Measurements from ENCODE around the gene JAK3. TPM values are rescaled to one million over a fixed set of nuclear protein-coding genes. Genes with fewer than 3 reads are reported as not detected.

The JAK3 gene
- polyA plus RNA-seq, 1 of the 3 experiments (the other 2 are of a cell fraction): 1.3 TPM

DNA sequence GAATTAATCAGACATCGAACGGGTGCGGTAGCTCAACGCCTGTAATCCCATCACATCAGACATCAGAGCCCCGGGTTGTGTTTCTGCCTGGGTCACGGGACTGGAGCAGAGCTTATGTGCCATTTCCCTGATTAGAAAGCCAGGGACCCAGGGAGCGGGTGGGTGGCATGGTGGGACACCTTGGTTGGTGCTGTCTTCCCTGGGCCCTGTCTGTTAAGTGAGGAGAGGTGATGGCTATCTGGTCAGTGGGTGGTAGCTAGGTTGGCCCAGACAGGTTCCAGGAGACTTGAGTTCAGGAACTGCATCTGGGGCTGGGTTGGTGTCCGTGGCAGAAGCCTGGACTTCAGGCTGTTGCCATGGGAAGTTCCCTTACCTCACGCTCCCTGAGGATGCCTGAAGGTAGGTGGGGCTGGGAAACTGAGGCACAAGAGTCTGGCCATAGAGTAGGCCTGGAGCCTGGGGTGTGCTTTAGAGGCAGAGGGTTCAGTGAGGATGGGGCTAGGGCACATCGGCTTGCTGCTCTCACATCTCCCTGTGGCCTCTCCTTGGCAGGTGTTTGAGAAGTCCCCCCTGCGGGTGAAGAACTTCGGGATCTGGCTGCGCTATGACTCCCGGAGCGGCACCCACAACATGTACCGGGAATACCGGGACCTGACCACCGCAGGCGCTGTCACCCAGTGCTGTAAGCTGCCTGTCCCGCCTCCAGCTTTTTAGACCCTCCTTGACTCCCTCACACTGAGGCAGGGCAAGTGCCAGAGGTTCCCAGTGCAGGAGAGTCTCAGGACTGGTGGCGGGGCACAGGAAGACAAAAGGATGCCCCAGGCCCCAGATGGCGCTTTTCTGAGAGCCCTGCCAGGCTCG lies 14.0 kb upstream of the JAK3 start:
- peak overlapping the region in 1 of 2 experiments; percentile 62; a peak in 2 of 4 replicates for H3K27ac ChIP-seq (ENCODE audit: low read depth in 2 of 2, low read length in 1 of 2)

DNA sequence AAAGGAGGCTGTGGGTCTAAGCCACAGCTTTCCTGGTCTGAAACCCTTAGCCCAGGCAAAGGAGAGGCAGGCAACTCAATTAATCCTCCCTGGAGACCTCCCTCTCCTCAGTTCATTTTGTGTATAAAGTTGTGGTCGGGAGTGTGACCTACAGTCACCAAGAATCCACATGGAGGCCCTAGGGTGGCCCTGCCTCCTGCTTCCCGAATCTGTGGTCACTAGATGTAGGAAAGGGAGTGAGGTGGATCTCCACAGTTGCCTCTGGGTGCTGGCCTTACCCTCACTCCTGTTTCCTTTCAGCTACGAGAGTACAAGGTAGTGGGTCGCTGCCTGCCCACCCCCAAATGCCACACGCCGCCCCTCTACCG lies 13.2 kb upstream of the JAK3 start:
- POLR2A ChIA-PET: interaction anchor here (1.0 to 2.4 kb wide), 4 partner anchors 10 to 72 kb away, joined by 3 to 27 read pairs (median 18); partner anchors contain the start of genes CCDC124, JAK3 and SLC5A5
- TF ChIP-seq, protein P1, sequence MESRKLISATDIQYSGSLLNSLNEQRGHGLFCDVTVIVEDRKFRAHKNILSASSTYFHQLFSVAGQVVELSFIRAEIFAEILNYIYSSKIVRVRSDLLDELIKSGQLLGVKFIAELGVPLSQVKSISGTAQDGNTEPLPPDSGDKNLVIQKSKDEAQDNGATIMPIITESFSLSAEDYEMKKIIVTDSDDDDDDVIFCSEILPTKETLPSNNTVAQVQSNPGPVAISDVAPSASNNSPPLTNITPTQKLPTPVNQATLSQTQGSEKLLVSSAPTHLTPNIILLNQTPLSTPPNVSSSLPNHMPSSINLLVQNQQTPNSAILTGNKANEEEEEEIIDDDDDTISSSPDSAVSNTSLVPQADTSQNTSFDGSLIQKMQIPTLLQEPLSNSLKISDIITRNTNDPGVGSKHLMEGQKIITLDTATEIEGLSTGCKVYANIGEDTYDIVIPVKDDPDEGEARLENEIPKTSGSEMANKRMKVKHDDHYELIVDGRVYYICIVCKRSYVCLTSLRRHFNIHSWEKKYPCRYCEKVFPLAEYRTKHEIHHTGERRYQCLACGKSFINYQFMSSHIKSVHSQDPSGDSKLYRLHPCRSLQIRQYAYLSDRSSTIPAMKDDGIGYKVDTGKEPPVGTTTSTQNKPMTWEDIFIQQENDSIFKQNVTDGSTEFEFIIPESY (IDR thresholded peaks at IDR 0.05; ENCODE audit: borderline replicate concordance, low read depth): no peak
- TF ChIP-seq, protein P2, sequence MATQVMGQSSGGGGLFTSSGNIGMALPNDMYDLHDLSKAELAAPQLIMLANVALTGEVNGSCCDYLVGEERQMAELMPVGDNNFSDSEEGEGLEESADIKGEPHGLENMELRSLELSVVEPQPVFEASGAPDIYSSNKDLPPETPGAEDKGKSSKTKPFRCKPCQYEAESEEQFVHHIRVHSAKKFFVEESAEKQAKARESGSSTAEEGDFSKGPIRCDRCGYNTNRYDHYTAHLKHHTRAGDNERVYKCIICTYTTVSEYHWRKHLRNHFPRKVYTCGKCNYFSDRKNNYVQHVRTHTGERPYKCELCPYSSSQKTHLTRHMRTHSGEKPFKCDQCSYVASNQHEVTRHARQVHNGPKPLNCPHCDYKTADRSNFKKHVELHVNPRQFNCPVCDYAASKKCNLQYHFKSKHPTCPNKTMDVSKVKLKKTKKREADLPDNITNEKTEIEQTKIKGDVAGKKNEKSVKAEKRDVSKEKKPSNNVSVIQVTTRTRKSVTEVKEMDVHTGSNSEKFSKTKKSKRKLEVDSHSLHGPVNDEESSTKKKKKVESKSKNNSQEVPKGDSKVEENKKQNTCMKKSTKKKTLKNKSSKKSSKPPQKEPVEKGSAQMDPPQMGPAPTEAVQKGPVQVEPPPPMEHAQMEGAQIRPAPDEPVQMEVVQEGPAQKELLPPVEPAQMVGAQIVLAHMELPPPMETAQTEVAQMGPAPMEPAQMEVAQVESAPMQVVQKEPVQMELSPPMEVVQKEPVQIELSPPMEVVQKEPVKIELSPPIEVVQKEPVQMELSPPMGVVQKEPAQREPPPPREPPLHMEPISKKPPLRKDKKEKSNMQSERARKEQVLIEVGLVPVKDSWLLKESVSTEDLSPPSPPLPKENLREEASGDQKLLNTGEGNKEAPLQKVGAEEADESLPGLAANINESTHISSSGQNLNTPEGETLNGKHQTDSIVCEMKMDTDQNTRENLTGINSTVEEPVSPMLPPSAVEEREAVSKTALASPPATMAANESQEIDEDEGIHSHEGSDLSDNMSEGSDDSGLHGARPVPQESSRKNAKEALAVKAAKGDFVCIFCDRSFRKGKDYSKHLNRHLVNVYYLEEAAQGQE (IDR thresholded peaks at IDR 0.05; ENCODE audit: low read depth, low read length): no peak
- TF ChIP-seq EP300 (IDR thresholded peaks at IDR 0.05; ENCODE audit: borderline replicate concordance in 1 of 2, low read depth in 1 of 2, low read length in 1 of 2) (no peak), ELF1 (IDR thresholded peaks at IDR 0.05) (no peak), RFX5 (IDR thresholded peaks at IDR 0.05; ENCODE audit: low read length) (no peak), YY1 (IDR thresholded peaks at IDR 0.05; ENCODE audit: low read depth) (no peak), CHD2 (IDR thresholded peaks at IDR 0.05; ENCODE audit: low read length, partially characterized antibody) (no peak), POLR2AphosphoS5 (IDR thresholded peaks at IDR 0.05; ENCODE audit: low read depth, low read length) (no peak), NRF1 (IDR thresholded peaks at IDR 0.05; ENCODE audit: low read depth, low read length) (no peak), TEAD4 (IDR thresholded peaks at IDR 0.05; ENCODE audit: borderline replicate concordance, insufficient read depth) (no peak)
- TF ChIP-seq, protein P3, sequence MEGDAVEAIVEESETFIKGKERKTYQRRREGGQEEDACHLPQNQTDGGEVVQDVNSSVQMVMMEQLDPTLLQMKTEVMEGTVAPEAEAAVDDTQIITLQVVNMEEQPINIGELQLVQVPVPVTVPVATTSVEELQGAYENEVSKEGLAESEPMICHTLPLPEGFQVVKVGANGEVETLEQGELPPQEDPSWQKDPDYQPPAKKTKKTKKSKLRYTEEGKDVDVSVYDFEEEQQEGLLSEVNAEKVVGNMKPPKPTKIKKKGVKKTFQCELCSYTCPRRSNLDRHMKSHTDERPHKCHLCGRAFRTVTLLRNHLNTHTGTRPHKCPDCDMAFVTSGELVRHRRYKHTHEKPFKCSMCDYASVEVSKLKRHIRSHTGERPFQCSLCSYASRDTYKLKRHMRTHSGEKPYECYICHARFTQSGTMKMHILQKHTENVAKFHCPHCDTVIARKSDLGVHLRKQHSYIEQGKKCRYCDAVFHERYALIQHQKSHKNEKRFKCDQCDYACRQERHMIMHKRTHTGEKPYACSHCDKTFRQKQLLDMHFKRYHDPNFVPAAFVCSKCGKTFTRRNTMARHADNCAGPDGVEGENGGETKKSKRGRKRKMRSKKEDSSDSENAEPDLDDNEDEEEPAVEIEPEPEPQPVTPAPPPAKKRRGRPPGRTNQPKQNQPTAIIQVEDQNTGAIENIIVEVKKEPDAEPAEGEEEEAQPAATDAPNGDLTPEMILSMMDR (IDR thresholded peaks at IDR 0.05): no peak
- peak overlapping the region; percentile 86 to 91 for H3K4me3 ChIP-seq (ENCODE audit: low read depth in 2 of 2, low read length in 1 of 2)
- peak overlapping the region; percentile 91 for H3K9ac ChIP-seq
- no peak for DNase-seq
- peaks cover 56% of the 10 kb centered on the region for H4K20me1 ChIP-seq (ENCODE audit: insufficient read depth)
- CTCF ChIA-PET: interaction anchor here (0.7 to 13.8 kb wide), 8 partner anchors 9 to 257 kb away, joined by 3 to 139 read pairs (median 4); partner anchors contain the start of gene CCDC124
- no peak overlapping the region for H2AFZ ChIP-seq (ENCODE audit: low read depth)
- peaks cover 31% of the 10 kb centered on the region for H3K79me2 ChIP-seq (ENCODE audit: insufficient read depth)
- peaks cover 33 to 50% of the 10 kb centered on the region in 2 experiments for H3K36me3 ChIP-seq (replicated peaks in 1 of 2; ENCODE audit: control insufficient read depth in 1 of 2, insufficient read depth in 2 of 2, low read length in 1 of 2)
- peaks cover 30% of the 10 kb centered on the region for H3F3A ChIP-seq (replicated peaks; ENCODE audit: insufficient read depth)
- H3K9me3 ChIP-seq: no peaks in the 10 kb centered on the region
- no peaks in the 10 kb centered on the region for H3K9me2 ChIP-seq
- no peaks in the 10 kb centered on the region for H3K27me3 ChIP-seq (ENCODE audit: insufficient read depth)
- peaks cover 0 to 17% of the 10 kb centered on the region in 2 experiments; a peak in 1 of 4 replicates for H3K4me1 ChIP-seq (ENCODE audit: control insufficient read depth in 1 of 2, insufficient read depth in 2 of 2, low read depth in 1 of 2, low read length in 1 of 2)
- peak overlapping the region; percentile 99 for H3K4me2 ChIP-seq
- peak overlapping the region; percentile 62 to 78; a peak in 3 of 4 replicates for H3K27ac ChIP-seq (ENCODE audit: low read depth in 2 of 2, low read length in 1 of 2)
- 0% methylated on average over 2 of the region's 7 CpGs for WGBS (ENCODE audit: low lambda C conversion rate)

More for the DNA sequence above, 14.0 kb upstream of the JAK3 start:
- H3K9ac ChIP-seq: peak overlapping the region; percentile 91
- H2AFZ ChIP-seq (ENCODE audit: low read depth): no peak overlapping the region
- no peaks in the 10 kb centered on the region for H3K9me2 ChIP-seq
- CTCF ChIA-PET: interaction anchor here (0.9 to 13.8 kb wide), 3 partner anchors 9 to 135 kb away, joined by 4 to 139 read pairs (median 7); partner anchors contain the start of gene CCDC124
- peaks cover 32% of the 10 kb centered on the region for H3F3A ChIP-seq (replicated peaks; ENCODE audit: insufficient read depth)
- H3K4me2 ChIP-seq: peak overlapping the region; percentile 99
- peak overlapping the region; percentile 86 to 91 for H3K4me3 ChIP-seq (ENCODE audit: low read depth in 2 of 2, low read length in 1 of 2)
- POLR2A ChIA-PET: interaction anchor here (1.0 kb wide), 1 partner anchor 12 kb away, joined by 3 read pairs; no protein-coding TSS in a partner anchor
- 57% methylated on average over 9 of the region's 23 CpGs for WGBS (ENCODE audit: low lambda C conversion rate)
- peaks cover 0 to 17% of the 10 kb centered on the region in 2 experiments; a peak in 1 of 4 replicates for H3K4me1 ChIP-seq (ENCODE audit: control insufficient read depth in 1 of 2, insufficient read depth in 2 of 2, low read depth in 1 of 2, low read length in 1 of 2)
- no peak for DNase-seq
- no peaks in the 10 kb centered on the region for H3K9me3 ChIP-seq
- no peaks in the 10 kb centered on the region for H3K27me3 ChIP-seq (ENCODE audit: insufficient read depth)
- peaks cover 33 to 50% of the 10 kb centered on the region in 2 experiments for H3K36me3 ChIP-seq (replicated peaks in 1 of 2; ENCODE audit: control insufficient read depth in 1 of 2, insufficient read depth in 2 of 2, low read length in 1 of 2)
- no peak for TF ChIP-seq MEF2A (IDR thresholded peaks at IDR 0.05; ENCODE audit: borderline replicate concordance, low read depth)
- peaks cover 56% of the 10 kb centered on the region for H4K20me1 ChIP-seq (ENCODE audit: insufficient read depth)
- peaks cover 31% of the 10 kb centered on the region for H3K79me2 ChIP-seq (ENCODE audit: insufficient read depth)

Data from SK-N-SH (cell line).